Measurements from ENCODE around the gene TRAPPC11. TPM values are rescaled to one million over a fixed set of nuclear protein-coding genes. Genes with fewer than 3 reads are reported as not detected.

TRAPPC11 gene
- total RNA-seq, 1 experiment from 2014 or later: 15.6 TPM

GRCh38 chr4:183621875-183622274, 37.2 kb upstream of the TRAPPC11 start:
- H3K4me2 ChIP-seq (ENCODE audit: low read length): no peak overlapping the region
- no peak overlapping the region for H3K9ac ChIP-seq (ENCODE audit: low read length)
- no peaks in the 10 kb centered on the region for H4K20me1 ChIP-seq (ENCODE audit: insufficient read depth)
- ChIA-PET CTCF (no interaction called here), POLR2A (no interaction called here), RAD21 (ENCODE audit: low non-redundant PET in 1 of 2, low total read pairs in 2 of 2, uncharacterized antibody in 2 of 2, unreplicated experiment in 2 of 2) (no interaction called here)
- no peaks in the 10 kb centered on the region for H3K9me2 ChIP-seq (ENCODE audit: insufficient read depth)
- no peaks in the 10 kb centered on the region for H3K9me3 ChIP-seq (ENCODE audit: control insufficient read depth in 1 of 2, insufficient read depth in 1 of 2, low read depth in 1 of 2, low read length in 2 of 2)
- TF ChIP-seq ZNF274 (IDR thresholded peaks at IDR 0.05; ENCODE audit: low read depth, low read length) (no peak), SIN3A (IDR thresholded peaks at IDR 0.05; ENCODE audit: low read depth) (no peak), JUND (IDR thresholded peaks at IDR 0.05) (no peak), ZFX (IDR thresholded peaks at IDR 0.05) (no peak), POLR2AphosphoS5 (IDR thresholded peaks at IDR 0.05; ENCODE audit: low read depth, low read length) (no peak)
- H3K27me3 ChIP-seq (ENCODE audit: insufficient read depth, low read length): no peaks in the 10 kb centered on the region
- DNase-seq (ENCODE audit: low read depth, low spot score): no peak
- ATAC-seq: no peak
- no peak overlapping the region for H3K4me3 ChIP-seq (replicated peaks in 1 of 2; ENCODE audit: low read depth in 1 of 2, low read length in 2 of 2)
- H3K36me3 ChIP-seq (ENCODE audit: control insufficient read depth in 1 of 2, insufficient read depth in 2 of 2, low read length in 2 of 2): no peaks in the 10 kb centered on the region
- no peaks in the 10 kb centered on the region for H3K79me2 ChIP-seq (ENCODE audit: insufficient read depth, low read length)
- H3K27ac ChIP-seq (ENCODE audit: low read depth, low read length): no peak overlapping the region
- H3K4me1 ChIP-seq (ENCODE audit: control insufficient read depth in 1 of 2, insufficient read depth in 2 of 2, low read length in 2 of 2): no peaks in the 10 kb centered on the region
- H2AFZ ChIP-seq (ENCODE audit: low read depth, low read length, poor library complexity, severe bottlenecking): no peak overlapping the region
- intact Hi-C loops (cut with micrococcal nuclease): no loop called here
- no TSS peak for BruUV-seq (replicated peaks)

GRCh38 chr4:183624548-183624947, 34.5 kb upstream of the TRAPPC11 start:
- Histone ChIP-seq H3K79me2 (ENCODE audit: insufficient read depth, low read length) (no peaks in the 10 kb centered on the region), H4K20me1 (ENCODE audit: insufficient read depth) (no peaks in the 10 kb centered on the region), H3K9ac (ENCODE audit: low read length) (no peak overlapping the region), H3K36me3 (ENCODE audit: control insufficient read depth in 1 of 2, insufficient read depth in 2 of 2, low read length in 2 of 2) (no peaks in the 10 kb centered on the region), H3K4me2 (ENCODE audit: low read length) (0 out of 2 replicates have a peak overlapping the region, but pooled peaks have one; percentile 7), H3K27ac (ENCODE audit: low read depth, low read length) (no peak overlapping the region), H3K4me1 (ENCODE audit: control insufficient read depth in 1 of 2, insufficient read depth in 2 of 2, low read length in 2 of 2) (no peaks in the 10 kb centered on the region), H3K27me3 (ENCODE audit: insufficient read depth, low read length) (no peaks in the 10 kb centered on the region), H3K9me3 (ENCODE audit: control insufficient read depth in 1 of 2, insufficient read depth in 1 of 2, low read depth in 1 of 2, low read length in 2 of 2) (no peaks in the 10 kb centered on the region), H3K9me2 (ENCODE audit: insufficient read depth) (no peaks in the 10 kb centered on the region), H2AFZ (ENCODE audit: low read depth, low read length, poor library complexity, severe bottlenecking) (no peak overlapping the region), H3K4me3 (replicated peaks in 1 of 2; ENCODE audit: low read depth in 1 of 2, low read length in 2 of 2) (no peak overlapping the region)
- BruUV-seq (replicated peaks): no TSS peak
- DNase-seq (ENCODE audit: low read depth, low spot score) (no peak), ATAC-seq (no peak)
- POLR2A ChIA-PET: no interaction called here
- no peak for TF ChIP-seq CEBPB (IDR thresholded peaks at IDR 0.05; ENCODE audit: low read depth)
- RAD21 ChIA-PET (ENCODE audit: low non-redundant PET in 1 of 2, low total read pairs in 2 of 2, uncharacterized antibody in 2 of 2, unreplicated experiment in 2 of 2): no interaction called here
- CTCF ChIA-PET: no interaction called here
- intact Hi-C loops (cut with micrococcal nuclease): no loop called here
